Upper lobe of left lung (tissue), 4 donors: ENCODE results near the gene CAPN5.

Experiments used
- POLR2A ChIP-seq, 4 donors: fragments of 450-650 bp; IDR thresholded peaks; one replicate each; pipeline ENCODE4 v1.5.1; 2016 to 2017; ENCODE audit warnings: antibody characterized with exemption in 4 of 4, mild to moderate bottlenecking in 2 of 4
- POLR2AphosphoS5 ChIP-seq, 2 donors: sonication (generic); formaldehyde crosslinking; IDR thresholded peaks; one replicate each; pipeline ENCODE4 v1.5.1; 2017; ENCODE audit warnings: antibody characterized with exemption in 2 of 2

DNA sequence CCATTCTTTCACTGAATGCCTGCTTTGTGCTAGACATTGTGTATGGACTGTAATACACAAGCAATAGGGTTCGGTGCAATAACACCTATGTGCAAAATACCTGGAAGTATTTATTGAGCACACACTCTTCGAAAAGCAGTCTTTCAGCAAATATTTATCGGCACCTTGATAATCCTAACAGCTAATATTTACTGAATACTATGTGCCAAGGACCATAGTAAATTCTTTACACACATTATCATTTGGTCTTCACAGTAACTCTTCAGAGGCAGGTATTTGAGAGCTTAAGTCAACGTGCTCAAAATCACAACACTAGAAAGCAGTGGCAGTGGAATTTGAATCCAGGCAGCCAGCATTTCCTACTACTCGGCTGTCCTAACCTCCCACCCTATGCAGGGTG is 30.4 kb upstream of the CAPN5 start:
- TF ChIP-seq POLR2A (IDR thresholded peaks at IDR 0.05): no peak
- TF ChIP-seq POLR2AphosphoS5 (IDR thresholded peaks at IDR 0.05): no peak
